ENCODE measurements around the gene NOS1AP.

NOS1AP gene

GRCh38 chr1:162229549-162229948, 160.1 kb downstream of the NOS1AP start:
- DNase-seq: no peak

- DNase-seq: no peak
These were observed 160.6 kb downstream of the NOS1AP start for GRCh38 chr1:162230096-162230495.

- no peak for DNase-seq
These were observed 161.0 kb downstream of the NOS1AP start for GRCh38 chr1:162230517-162230916.

- no peak for DNase-seq
These were observed 162.7 kb downstream of the NOS1AP start for GRCh38 chr1:162232034-162232711.

- DNase-seq: no peak
These were observed 163.6 kb downstream of the NOS1AP start for GRCh38 chr1:162233066-162233465.

- DNase-seq: no peak
These were observed 164.4 kb downstream of the NOS1AP start for GRCh38 chr1:162233937-162234336.

- no peak for DNase-seq
These were observed 165.1 kb downstream of the NOS1AP start for GRCh38 chr1:162234571-162234970.

GRCh38 chr1:162235241-162235800, 165.8 kb downstream of the NOS1AP start:
- DNase-seq: no peak

- DNase-seq: no peak
These were observed 166.7 kb downstream of the NOS1AP start for GRCh38 chr1:162236201-162236600.

GRCh38 chr1:162236618-162237017, 167.1 kb downstream of the NOS1AP start:
- DNase-seq: no peak

GRCh38 chr1:162240577-162240976, 171.1 kb downstream of the NOS1AP start:
- no peak for DNase-seq

- DNase-seq: no peak
These were observed 173.3 kb downstream of the NOS1AP start for GRCh38 chr1:162242804-162243203.

- no peak for DNase-seq
These were observed 179.5 kb downstream of the NOS1AP start for GRCh38 chr1:162248854-162249535.

GRCh38 chr1:162250004-162250730, 180.7 kb downstream of the NOS1AP start:
- no peak for DNase-seq

- DNase-seq: no peak
These were observed 181.6 kb downstream of the NOS1AP start for GRCh38 chr1:162251102-162251501.

GRCh38 chr1:162252214-162252613, 182.7 kb downstream of the NOS1AP start:
- no peak for DNase-seq

- no peak for DNase-seq
These were observed 184.3 kb downstream of the NOS1AP start for GRCh38 chr1:162253790-162254189.

- no peak for DNase-seq
These were observed 186.8 kb downstream of the NOS1AP start for GRCh38 chr1:162256287-162256686.

- no peak for DNase-seq
These were observed 188.9 kb downstream of the NOS1AP start for GRCh38 chr1:162258394-162258793.

- DNase-seq: no peak
These were observed 190.5 kb downstream of the NOS1AP start for GRCh38 chr1:162259894-162260455.

GRCh38 chr1:162264108-162264507, 194.6 kb downstream of the NOS1AP start:
- DNase-seq: no peak

GRCh38 chr1:162265983-162266382, 196.5 kb downstream of the NOS1AP start:
- no peak for DNase-seq
